Parathyroid adenoma (tissue), 2 donors: Measurements from ENCODE around the gene DFFB.

ENCODE experiments used
- H2AFZ ChIP-seq: fragments of 300-600 bp; sonication (generic); one replicate; pipeline ENCODE4 v1.7.0; 2017; ENCODE audit warnings: antibody characterized with exemption, mild to moderate bottlenecking
- H3K27ac ChIP-seq: fragments of 300-600 bp; sonication (generic); one replicate; pipeline ENCODE4 v1.7.0; 2017
- H3K27me3 ChIP-seq: fragments of 300-600 bp; sonication (generic); one replicate; pipeline ENCODE4 v1.7.0; 2017; ENCODE audit warnings: low read length; ENCODE audit not compliant: control insufficient read depth, insufficient read depth
- H3K36me3 ChIP-seq: fragments of 300-600 bp; sonication (generic); one replicate; pipeline ENCODE4 v1.7.0; 2017; ENCODE audit warnings: low read length; ENCODE audit not compliant: control insufficient read depth, insufficient read depth
- H3K4me1 ChIP-seq: fragments of 300-600 bp; sonication (generic); one replicate; pipeline ENCODE4 v1.7.0; 2017; ENCODE audit warnings: control low read depth
- H3K4me2 ChIP-seq: fragments of 300-600 bp; sonication (generic); one replicate; pipeline ENCODE4 v1.7.0; 2017; ENCODE audit warnings: low read length
- H3K4me3 ChIP-seq: fragments of 300-600 bp; sonication (generic); one replicate; pipeline ENCODE4 v1.7.0; 2017; ENCODE audit warnings: low read depth, low read length
- H3K79me2 ChIP-seq: fragments of 300-600 bp; sonication (generic); one replicate; pipeline ENCODE4 v1.7.0; 2017; ENCODE audit warnings: control low read depth
- H3K9ac ChIP-seq: fragments of 300-600 bp; sonication (generic); one replicate; pipeline ENCODE4 v1.7.0; 2017; ENCODE audit warnings: mild to moderate bottlenecking
- H3K9me3 ChIP-seq: fragments of 300-600 bp; sonication (generic); one replicate; pipeline ENCODE4 v1.7.0; 2017; ENCODE audit warnings: low read length; ENCODE audit not compliant: control insufficient read depth
- CTCF ChIP-seq: fragments of 300-600 bp; sonication (generic); IDR thresholded peaks from one replicate; pipeline ENCODE4 v1.7.0; 2017; ENCODE audit warnings: antibody characterized with exemption, mild to moderate bottlenecking
- donor health status: primary hyperparathyroidism.

The DFFB gene

GRCh38 chr1:3895279-3895950 lies 38.1 kb downstream of the DFFB start:
- no peak overlapping the region for H3K27ac ChIP-seq
- H3K9ac ChIP-seq = no peak overlapping the region
- H3K4me2 ChIP-seq = no peak overlapping the region
- no peaks in the 10 kb centered on the region for H3K27me3 ChIP-seq
- no peaks in the 10 kb centered on the region for H3K4me1 ChIP-seq
- no peak overlapping the region for H2AFZ ChIP-seq
- no peak overlapping the region for H3K4me3 ChIP-seq
- H3K36me3 ChIP-seq = no peaks in the 10 kb centered on the region
- H3K79me2 ChIP-seq = peaks cover 12% of the 10 kb centered on the region
- TF ChIP-seq CTCF = no peak
- no peaks in the 10 kb centered on the region for H3K9me3 ChIP-seq

DNA sequence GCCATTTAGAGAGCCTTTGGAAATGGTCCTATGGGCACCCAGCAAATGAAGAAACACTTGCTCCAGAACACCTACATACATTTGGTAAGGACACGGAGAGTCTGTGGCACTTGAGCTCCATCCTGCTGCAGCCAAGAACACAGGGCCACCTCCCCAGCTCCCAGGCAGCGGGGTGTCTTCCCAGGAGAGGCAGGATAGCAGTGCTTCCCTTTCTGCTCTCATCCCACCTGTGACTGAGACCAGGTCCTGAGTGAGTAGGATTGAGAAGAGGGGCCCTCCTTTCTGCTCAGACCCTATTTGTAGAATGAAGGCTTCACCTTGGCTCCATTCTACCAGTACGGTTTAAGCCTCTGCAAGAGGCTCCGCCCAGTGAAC lies 38.7 kb downstream of the DFFB start:
- H3K36me3 ChIP-seq = no peaks in the 10 kb centered on the region
- H3K79me2 ChIP-seq = peaks cover 12% of the 10 kb centered on the region
- H3K9ac ChIP-seq = no peak overlapping the region
- H3K4me2 ChIP-seq = no peak overlapping the region
- H3K4me3 ChIP-seq = no peak overlapping the region
- no peaks in the 10 kb centered on the region for H3K9me3 ChIP-seq
- H2AFZ ChIP-seq = no peak overlapping the region
- H3K4me1 ChIP-seq = no peaks in the 10 kb centered on the region
- no peak for TF ChIP-seq CTCF
- no peak overlapping the region for H3K27ac ChIP-seq
- no peaks in the 10 kb centered on the region for H3K27me3 ChIP-seq

DNA sequence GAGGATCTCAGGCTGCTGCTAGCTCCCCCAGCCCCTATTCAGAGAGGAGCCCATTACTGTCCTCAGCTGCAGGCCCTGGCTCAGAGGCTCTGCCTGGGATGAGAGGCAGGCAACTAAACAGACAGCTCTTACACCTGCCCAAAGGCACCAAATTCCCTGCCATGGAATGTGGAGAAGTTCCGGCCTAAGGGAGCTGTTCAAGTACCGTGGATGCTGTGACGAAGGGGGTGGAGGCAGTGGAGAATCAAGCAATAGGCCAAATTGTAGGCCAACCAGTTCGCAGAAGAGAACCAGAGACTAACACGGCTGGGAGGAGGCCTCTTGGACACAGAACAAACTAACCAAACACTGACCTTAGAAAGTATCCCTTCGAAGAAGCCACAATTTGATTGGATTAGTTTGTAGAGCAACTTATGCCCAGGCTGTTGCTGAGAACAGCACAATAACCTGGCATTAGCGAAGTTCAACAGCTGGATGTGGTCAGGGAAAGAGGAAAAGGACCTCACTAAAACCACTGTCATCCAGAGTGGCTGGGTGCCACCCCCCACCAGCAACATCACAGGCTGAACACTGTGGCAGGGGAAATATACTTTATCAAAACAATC lies 39.2 kb downstream of the DFFB start:
- no peaks in the 10 kb centered on the region for H3K27me3 ChIP-seq
- H3K4me3 ChIP-seq = no peak overlapping the region
- no peaks in the 10 kb centered on the region for H3K36me3 ChIP-seq
- no peak overlapping the region for H3K4me2 ChIP-seq
- no peak overlapping the region for H3K27ac ChIP-seq
- no peak for TF ChIP-seq CTCF
- no peaks in the 10 kb centered on the region for H3K4me1 ChIP-seq
- no peak overlapping the region for H3K9ac ChIP-seq
- no peak overlapping the region for H2AFZ ChIP-seq
- H3K79me2 ChIP-seq = peaks cover 12% of the 10 kb centered on the region
- H3K9me3 ChIP-seq = no peaks in the 10 kb centered on the region

DNA sequence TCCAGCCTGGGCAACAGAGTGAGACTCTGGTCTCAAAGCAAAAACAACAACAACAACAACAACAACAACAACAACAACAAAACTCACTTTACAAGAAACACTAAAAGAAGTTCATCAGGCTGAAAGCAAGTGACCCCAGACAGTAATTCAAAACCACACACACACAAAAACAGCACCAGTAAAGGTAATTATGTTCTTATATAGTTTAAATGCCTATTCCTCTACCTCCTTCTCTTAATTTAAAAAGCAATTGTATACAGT lies 41.1 kb downstream of the DFFB start:
- H2AFZ ChIP-seq = no peak overlapping the region
- no peak overlapping the region for H3K9ac ChIP-seq
- H3K27ac ChIP-seq = no peak overlapping the region
- peaks cover 12% of the 10 kb centered on the region for H3K79me2 ChIP-seq
- H3K4me3 ChIP-seq = no peak overlapping the region
- H3K27me3 ChIP-seq = no peaks in the 10 kb centered on the region
- H3K36me3 ChIP-seq = no peaks in the 10 kb centered on the region
- no peak for TF ChIP-seq CTCF
- no peaks in the 10 kb centered on the region for H3K9me3 ChIP-seq
- H3K4me2 ChIP-seq = no peak overlapping the region
- H3K4me1 ChIP-seq = no peaks in the 10 kb centered on the region
